Fibroblast of lung (primary cell): ENCODE measurements around the gene IPO5. TPM values are rescaled to one million over a fixed set of nuclear protein-coding genes. Genes with fewer than 3 reads are reported as not detected.
A peak's percentile ranks its signal among the peaks of the same experiment; 100 is the strongest.

ENCODE experiments used
- DNase-seq, 2 donors: peaks; one replicate each; pipeline versions ENCODE4 v3.0.0 to v3.0.0-alpha.2; 2010; ENCODE audit warnings: low read depth in 2 of 2
- H2AFZ ChIP-seq: 2 replicates; pipeline ENCODE4 v1.5.1; 2012; ENCODE audit warnings: low read length, control low read depth, inconsistent platforms
- H3K27ac ChIP-seq: 2 replicates; pipeline ENCODE4 v1.5.1; 2011; ENCODE audit warnings: low read length, control low read depth; ENCODE audit not compliant: insufficient read depth
- H3K27me3 ChIP-seq: 2 replicates; pipeline ENCODE4 v1.5.1; 2011; ENCODE audit warnings: mild to moderate bottlenecking, low read length; ENCODE audit not compliant: control insufficient read depth, insufficient read depth
- H3K36me3 ChIP-seq: 2 replicates; pipeline ENCODE4 v1.5.1; 2011; ENCODE audit warnings: low read length; ENCODE audit not compliant: control insufficient read depth, insufficient read depth
- H3K4me1 ChIP-seq: 2 replicates; pipeline ENCODE4 v1.5.1; 2011; ENCODE audit warnings: low read length; ENCODE audit not compliant: control insufficient read depth, insufficient read depth; ENCODE audit errors: extremely low read depth
- H3K4me2 ChIP-seq: 2 replicates; pipeline ENCODE4 v1.5.1; 2011; ENCODE audit warnings: low read length, control low read depth; ENCODE audit not compliant: insufficient read depth; ENCODE audit errors: extremely low read depth
- H3K4me3 ChIP-seq, 4 experiments: fragments of 200-600 bp in 1 of 4; sonication (generic) in 1 of 4; replicated peaks in 1 of 4; 2 replicates each; pipeline ENCODE4 v1.5.1; 2011 to 2016; ENCODE audit warnings: low read length in 4 of 4, low read depth in 3 of 4, mild to moderate bottlenecking in 3 of 4, control low read depth in 2 of 4, inconsistent platforms in 1 of 4, mixed read lengths in 1 of 4; ENCODE audit not compliant: insufficient read depth in 1 of 4; ENCODE audit errors: control extremely low read depth in 1 of 4
- H3K79me2 ChIP-seq: 2 replicates; pipeline ENCODE4 v1.5.1; 2012; ENCODE audit warnings: mild to moderate bottlenecking, low read length, inconsistent platforms; ENCODE audit not compliant: control insufficient read depth, insufficient read depth
- H3K9ac ChIP-seq: 2 replicates; pipeline ENCODE4 v1.5.1; 2011; ENCODE audit warnings: mild to moderate bottlenecking, low read length, control low read depth; ENCODE audit not compliant: insufficient read depth
- H3K9me3 ChIP-seq: 2 replicates; pipeline ENCODE4 v1.5.1; 2012; ENCODE audit warnings: low read depth, low read length; ENCODE audit not compliant: control insufficient read depth, insufficient read depth
- H4K20me1 ChIP-seq: 2 replicates; pipeline ENCODE4 v1.5.1; 2011; ENCODE audit warnings: low read length; ENCODE audit not compliant: control insufficient read depth, insufficient read depth; ENCODE audit errors: extremely low read depth
- EZH2 ChIP-seq: IDR thresholded peaks from 2 replicates; pipeline ENCODE4 v1.5.1; 2012; ENCODE audit warnings: low read length, control low read depth, mild to moderate bottlenecking; ENCODE audit errors: missing control alignments
- polyA plus RNA-seq, 2 donors: library from polyadenylated mRNA; depleted of rRNA in 1 of 2; stranded (reverse) in 1 of 2; unstranded in 1 of 2; fragments of >200 nt; gene quantifications; 2 replicates each; pipeline ENCODE4 v1.2.1, GENCODE V29; 2011 to 2012; ENCODE audit warnings: missing spikeins in 1 of 2
- total RNA-seq: library from RNA; depleted of rRNA; stranded (reverse); fragments of >200 nt; gene quantifications from 2 replicates; pipeline ENCODE4 v1.2.1, GENCODE V29; 2014
- TF ChIP-seq, protein P1 (sequence below), 2 donors: IDR thresholded peaks in 1 of 2; conservative IDR thresholded peaks in 1 of 2; 1 replicate in 1 of 2; 2 replicates in 1 of 2; pipeline ENCODE4 v1.5.1; 2011 to 2012; ENCODE audit warnings: low read length in 2 of 2, control low read depth in 1 of 2, inconsistent platforms in 1 of 2, low read depth in 1 of 2, mild to moderate bottlenecking in 1 of 2

IPO5 gene
- total and polyA plus RNA-seq, 2 donors (not counting 1 experiment from before 2014, with no cell fraction given) = 152 to 240 TPM

DNA sequence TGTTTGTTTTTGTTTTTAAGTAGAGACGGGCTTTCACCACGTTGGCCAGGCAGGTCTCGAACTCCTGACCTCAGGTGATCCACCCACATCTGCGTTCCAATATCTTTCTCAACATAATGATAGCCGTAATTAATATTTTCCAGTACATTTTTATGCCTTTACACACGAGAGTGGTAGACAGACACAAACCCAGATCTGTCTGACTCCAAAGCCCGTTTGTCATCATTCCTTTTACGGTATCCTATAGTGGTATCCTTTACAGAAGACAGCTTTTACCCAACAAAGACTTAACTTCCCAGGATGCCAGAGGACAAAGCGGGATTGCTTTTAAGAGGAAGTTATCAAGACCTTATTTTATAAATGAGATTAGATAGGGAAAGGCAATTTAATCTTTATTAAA is 59.8 kb downstream of the IPO5 start:
- H3K36me3 ChIP-seq = peaks cover 8% of the 10 kb centered on the region
- no peak overlapping the region for H3K9ac ChIP-seq
- H4K20me1 ChIP-seq = no peaks in the 10 kb centered on the region
- DNase-seq = no peak
- H3K27ac ChIP-seq = no peak overlapping the region
- no peaks in the 10 kb centered on the region for H3K27me3 ChIP-seq
- H3K4me3 ChIP-seq = no peak overlapping the region
- H3K4me1 ChIP-seq = peaks cover 10% of the 10 kb centered on the region
- TF ChIP-seq, protein P1, sequence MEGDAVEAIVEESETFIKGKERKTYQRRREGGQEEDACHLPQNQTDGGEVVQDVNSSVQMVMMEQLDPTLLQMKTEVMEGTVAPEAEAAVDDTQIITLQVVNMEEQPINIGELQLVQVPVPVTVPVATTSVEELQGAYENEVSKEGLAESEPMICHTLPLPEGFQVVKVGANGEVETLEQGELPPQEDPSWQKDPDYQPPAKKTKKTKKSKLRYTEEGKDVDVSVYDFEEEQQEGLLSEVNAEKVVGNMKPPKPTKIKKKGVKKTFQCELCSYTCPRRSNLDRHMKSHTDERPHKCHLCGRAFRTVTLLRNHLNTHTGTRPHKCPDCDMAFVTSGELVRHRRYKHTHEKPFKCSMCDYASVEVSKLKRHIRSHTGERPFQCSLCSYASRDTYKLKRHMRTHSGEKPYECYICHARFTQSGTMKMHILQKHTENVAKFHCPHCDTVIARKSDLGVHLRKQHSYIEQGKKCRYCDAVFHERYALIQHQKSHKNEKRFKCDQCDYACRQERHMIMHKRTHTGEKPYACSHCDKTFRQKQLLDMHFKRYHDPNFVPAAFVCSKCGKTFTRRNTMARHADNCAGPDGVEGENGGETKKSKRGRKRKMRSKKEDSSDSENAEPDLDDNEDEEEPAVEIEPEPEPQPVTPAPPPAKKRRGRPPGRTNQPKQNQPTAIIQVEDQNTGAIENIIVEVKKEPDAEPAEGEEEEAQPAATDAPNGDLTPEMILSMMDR (conservative IDR thresholded peaks at IDR 0.05 in 1 of 2, IDR thresholded peaks at IDR 0.05 in 1 of 2; ENCODE audit: low read depth in 1 of 2, low read length in 2 of 2) = no peak
- no peak for TF ChIP-seq EZH2
- H3K9me3 ChIP-seq = no peaks in the 10 kb centered on the region
- no peak overlapping the region for H3K4me2 ChIP-seq
- H3K79me2 ChIP-seq = no peaks in the 10 kb centered on the region
- H2AFZ ChIP-seq = no peak overlapping the region

DNA sequence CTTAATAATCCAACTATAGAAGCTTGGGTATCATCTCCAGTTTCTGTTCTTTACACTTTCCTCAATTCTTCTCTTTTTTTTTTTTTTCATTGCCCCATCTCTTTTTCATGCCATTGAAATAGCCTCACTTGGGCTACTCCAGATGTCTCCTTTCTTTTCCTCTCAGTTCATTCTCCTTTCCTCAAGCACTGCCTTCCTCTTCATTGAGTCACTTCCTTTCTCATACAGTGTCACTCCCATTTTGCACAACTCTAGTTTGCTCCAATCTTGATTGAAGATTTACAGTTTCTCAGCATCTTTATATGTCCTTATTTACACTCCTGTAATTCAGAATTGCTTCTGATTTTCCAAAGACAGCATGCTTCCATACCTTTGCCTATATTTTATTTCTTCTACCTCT is 61.3 kb downstream of the IPO5 start:
- peak; percentile 80 to 87 for DNase-seq
- Histone ChIP-seq H3K9ac (no peak overlapping the region), H3K36me3 (peaks cover 9% of the 10 kb centered on the region), H3K4me1 (peaks cover 10% of the 10 kb centered on the region), H3K27ac (peak overlapping the region; percentile 49), H3K79me2 (no peaks in the 10 kb centered on the region), H3K4me3 (no peak overlapping the region), H3K4me2 (peak overlapping the region; percentile 72), H2AFZ (no peak overlapping the region), H3K27me3 (no peaks in the 10 kb centered on the region), H4K20me1 (no peaks in the 10 kb centered on the region), H3K9me3 (no peaks in the 10 kb centered on the region)
- TF ChIP-seq, protein P1 (conservative IDR thresholded peaks at IDR 0.05 in 1 of 2, IDR thresholded peaks at IDR 0.05 in 1 of 2; ENCODE audit: low read depth in 1 of 2, low read length in 2 of 2) = no peak
- TF ChIP-seq EZH2 = no peak

DNA sequence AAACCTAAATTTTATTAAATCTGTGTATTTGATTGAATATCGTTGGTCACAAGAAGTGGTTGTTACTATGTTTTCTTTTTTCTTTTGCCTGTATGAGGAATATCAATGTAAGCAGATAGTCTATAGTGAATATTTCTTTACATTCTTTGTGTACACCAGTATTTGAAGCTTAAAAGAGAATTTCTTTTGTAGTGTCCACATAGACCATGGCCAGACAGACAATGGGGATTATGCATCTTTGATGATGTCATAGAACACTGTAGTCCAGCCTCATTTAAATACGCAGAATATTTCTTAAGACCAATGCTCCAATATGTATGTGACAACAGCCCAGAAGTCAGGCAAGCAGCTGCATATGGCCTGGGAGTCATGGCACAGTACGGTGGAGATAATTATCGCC is 64.8 kb downstream of the IPO5 start:
- TF ChIP-seq, protein P1 (conservative IDR thresholded peaks at IDR 0.05 in 1 of 2, IDR thresholded peaks at IDR 0.05 in 1 of 2; ENCODE audit: low read depth in 1 of 2, low read length in 2 of 2) = no peak
- TF ChIP-seq EZH2 = no peak

More for the DNA sequence above, 64.8 kb downstream of the IPO5 start:
- Histone ChIP-seq H3K9ac (no peak overlapping the region), H3K4me3 (no peak overlapping the region), H3K4me1 (peaks cover 10% of the 10 kb centered on the region), H3K4me2 (no peak overlapping the region), H3K9me3 (no peaks in the 10 kb centered on the region), H3K79me2 (no peaks in the 10 kb centered on the region), H2AFZ (no peak overlapping the region), H4K20me1 (no peaks in the 10 kb centered on the region), H3K27ac (no peak overlapping the region), H3K36me3 (peaks cover 11% of the 10 kb centered on the region), H3K27me3 (no peaks in the 10 kb centered on the region)
- no peak for DNase-seq
